GM12878 (cell line): ENCODE results near the gene OTOA.
"Not testable (repeated sequence)": the region's sequence is repeated elsewhere in the genome, so short reads cannot be mapped to it uniquely, and the experiment has no call there.

Source experiments
- GABPA ChIP-seq: IDR thresholded peaks from 2 replicates; pipeline ENCODE4 v1.6.1; 2014; ENCODE audit warnings: antibody characterized with exemption, low read depth, mild to moderate bottlenecking, inconsistent platforms
- MXI1 ChIP-seq: fragments of 150-350 bp; IDR thresholded peaks from 2 replicates; pipeline ENCODE4 v1.6.1; 2011; ENCODE audit warnings: low read depth, mild to moderate bottlenecking, inconsistent platforms, low read length, improper control_type of control experiment
- POLR2A ChIP-seq: IDR thresholded peaks from 2 replicates; pipeline ENCODE4 v1.6.1; 2011; ENCODE audit warnings: low read depth, mild to moderate bottlenecking, low read length
- TF ChIP-seq, protein P1 (sequence below): fragments of 450-650 bp; IDR thresholded peaks from 2 replicates; pipeline ENCODE4 v1.6.1; 2016; ENCODE audit warnings: mild to moderate bottlenecking
- TF ChIP-seq, protein P2 (sequence below): IDR thresholded peaks from 2 replicates; pipeline ENCODE4 v1.6.1; 2012; ENCODE audit warnings: low read depth, low read length, improper control_type of control experiment
- TF ChIP-seq, protein P3 (sequence below), 3 experiments: IDR thresholded peaks in 2 of 3; conservative IDR thresholded peaks in 1 of 3; 2 replicates each; pipeline ENCODE4 v1.5.1; 2011; ENCODE audit warnings: low read depth in 3 of 3, low read length in 3 of 3, mild to moderate bottlenecking in 3 of 3, control low read depth in 2 of 3, moderate library complexity in 2 of 3, inconsistent platforms in 1 of 3, mixed read lengths in 1 of 3; ENCODE audit not compliant: control insufficient read depth in 2 of 3, insufficient read depth in 1 of 3; ENCODE audit errors: extremely low read depth in 1 of 3
- TF ChIP-seq, protein P4 (sequence below): IDR thresholded peaks from 2 replicates; pipeline ENCODE4 v1.6.1; 2011; ENCODE audit warnings: low read depth, mild to moderate bottlenecking, low read length, moderate library complexity, borderline replicate concordance; ENCODE audit errors: extremely low read depth

DNA sequence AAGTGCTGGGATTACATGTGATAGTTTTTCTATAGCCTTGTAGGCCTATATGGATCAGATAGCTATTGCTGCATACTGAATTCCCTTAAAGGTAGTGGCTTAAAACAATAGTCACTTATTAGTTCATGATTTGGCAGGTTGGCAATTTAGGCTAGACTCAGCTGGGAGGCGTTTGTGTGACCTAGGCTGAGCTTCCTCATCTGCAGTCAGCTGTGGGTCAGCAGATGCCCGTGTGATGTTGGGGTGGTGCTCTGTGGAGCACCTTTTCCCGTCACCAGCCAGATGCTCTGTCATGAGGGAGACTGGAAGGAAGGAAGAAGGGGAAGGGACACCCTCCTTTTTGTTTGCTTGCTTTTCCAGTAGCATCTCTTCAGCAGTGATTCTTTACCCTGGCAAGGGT, 129.5 kb downstream of the OTOA start:
- TF ChIP-seq, protein P1, sequence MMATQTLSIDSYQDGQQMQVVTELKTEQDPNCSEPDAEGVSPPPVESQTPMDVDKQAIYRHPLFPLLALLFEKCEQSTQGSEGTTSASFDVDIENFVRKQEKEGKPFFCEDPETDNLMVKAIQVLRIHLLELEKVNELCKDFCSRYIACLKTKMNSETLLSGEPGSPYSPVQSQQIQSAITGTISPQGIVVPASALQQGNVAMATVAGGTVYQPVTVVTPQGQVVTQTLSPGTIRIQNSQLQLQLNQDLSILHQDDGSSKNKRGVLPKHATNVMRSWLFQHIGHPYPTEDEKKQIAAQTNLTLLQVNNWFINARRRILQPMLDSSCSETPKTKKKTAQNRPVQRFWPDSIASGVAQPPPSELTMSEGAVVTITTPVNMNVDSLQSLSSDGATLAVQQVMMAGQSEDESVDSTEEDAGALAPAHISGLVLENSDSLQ: not testable (repeated sequence)
- TF ChIP-seq, protein P2, sequence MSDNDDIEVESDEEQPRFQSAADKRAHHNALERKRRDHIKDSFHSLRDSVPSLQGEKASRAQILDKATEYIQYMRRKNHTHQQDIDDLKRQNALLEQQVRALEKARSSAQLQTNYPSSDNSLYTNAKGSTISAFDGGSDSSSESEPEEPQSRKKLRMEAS: not testable (repeated sequence)
- TF ChIP-seq GABPA, POLR2A, MXI1: not testable (repeated sequence)
- TF ChIP-seq, protein P3, sequence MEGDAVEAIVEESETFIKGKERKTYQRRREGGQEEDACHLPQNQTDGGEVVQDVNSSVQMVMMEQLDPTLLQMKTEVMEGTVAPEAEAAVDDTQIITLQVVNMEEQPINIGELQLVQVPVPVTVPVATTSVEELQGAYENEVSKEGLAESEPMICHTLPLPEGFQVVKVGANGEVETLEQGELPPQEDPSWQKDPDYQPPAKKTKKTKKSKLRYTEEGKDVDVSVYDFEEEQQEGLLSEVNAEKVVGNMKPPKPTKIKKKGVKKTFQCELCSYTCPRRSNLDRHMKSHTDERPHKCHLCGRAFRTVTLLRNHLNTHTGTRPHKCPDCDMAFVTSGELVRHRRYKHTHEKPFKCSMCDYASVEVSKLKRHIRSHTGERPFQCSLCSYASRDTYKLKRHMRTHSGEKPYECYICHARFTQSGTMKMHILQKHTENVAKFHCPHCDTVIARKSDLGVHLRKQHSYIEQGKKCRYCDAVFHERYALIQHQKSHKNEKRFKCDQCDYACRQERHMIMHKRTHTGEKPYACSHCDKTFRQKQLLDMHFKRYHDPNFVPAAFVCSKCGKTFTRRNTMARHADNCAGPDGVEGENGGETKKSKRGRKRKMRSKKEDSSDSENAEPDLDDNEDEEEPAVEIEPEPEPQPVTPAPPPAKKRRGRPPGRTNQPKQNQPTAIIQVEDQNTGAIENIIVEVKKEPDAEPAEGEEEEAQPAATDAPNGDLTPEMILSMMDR (IDR thresholded peaks at IDR 0.05 in 2 of 3, conservative IDR thresholded peaks at IDR 0.05 in 1 of 3; ENCODE audit: control insufficient read depth in 2 of 3, extremely low read depth in 1 of 3, insufficient read depth in 1 of 3, low read depth in 3 of 3, low read length in 3 of 3): not testable (repeated sequence)
- TF ChIP-seq, protein P4, sequence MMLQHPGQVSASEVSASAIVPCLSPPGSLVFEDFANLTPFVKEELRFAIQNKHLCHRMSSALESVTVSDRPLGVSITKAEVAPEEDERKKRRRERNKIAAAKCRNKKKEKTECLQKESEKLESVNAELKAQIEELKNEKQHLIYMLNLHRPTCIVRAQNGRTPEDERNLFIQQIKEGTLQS: not testable (repeated sequence)
